ENCODE data around the gene GZMA. TPM values are rescaled to one million over a fixed set of nuclear protein-coding genes. Genes with fewer than 3 reads are reported as not detected.
"Not testable (repeated sequence)": the region's sequence is repeated elsewhere in the genome, so short reads cannot be mapped to it uniquely, and the experiment has no call there.

Gene GZMA
- total RNA-seq, 2 experiments from 2014 or later = 18.3 TPM

GRCh38 chr5:55104946-55105701, 2.7 kb downstream of the GZMA start:
- POLR2A ChIA-PET = interaction anchor here (0.5 kb wide), 1 partner anchor 126 kb away, joined by 3 read pairs; no protein-coding TSS in a partner anchor

GRCh38 chr5:55105976-55106375, 3.5 kb downstream of the GZMA start:
- CTCF ChIA-PET = interaction anchor here (1.0 kb wide), 1 partner anchor 11 kb away, joined by 3 read pairs; no protein-coding TSS in a partner anchor
- POLR2A ChIA-PET = not testable (repeated sequence)

More at GRCh38 chr5:55104946-55105701, 2.7 kb downstream of the GZMA start:
- CTCF ChIA-PET = no interaction called here

DNA sequence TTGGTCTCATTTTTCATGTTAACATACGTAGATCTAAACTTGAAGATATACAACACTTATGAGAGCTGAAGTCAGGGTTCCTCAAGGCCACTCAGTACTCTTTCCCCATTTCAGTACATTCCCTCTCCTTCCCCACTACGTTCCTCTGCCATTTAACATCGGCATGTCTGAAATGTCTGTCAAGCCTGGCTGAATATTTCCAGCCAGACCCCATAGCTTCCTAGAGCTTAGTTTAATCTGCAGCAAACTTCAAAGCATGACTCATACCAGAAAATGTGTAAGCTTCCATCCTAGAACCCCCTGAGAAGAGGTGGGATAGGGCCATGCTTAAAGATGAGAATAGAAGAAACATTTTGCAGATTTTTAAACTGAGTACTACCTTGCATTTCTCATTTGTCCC, 6.2 kb downstream of the GZMA start:
- ChIA-PET POLR2A (no interaction called here), CTCF (interaction anchor here (0.6 to 1.0 kb wide), 3 partner anchors 38 to 449 kb away, joined by 3 to 5 read pairs (median 3); no protein-coding TSS in a partner anchor)

DNA sequence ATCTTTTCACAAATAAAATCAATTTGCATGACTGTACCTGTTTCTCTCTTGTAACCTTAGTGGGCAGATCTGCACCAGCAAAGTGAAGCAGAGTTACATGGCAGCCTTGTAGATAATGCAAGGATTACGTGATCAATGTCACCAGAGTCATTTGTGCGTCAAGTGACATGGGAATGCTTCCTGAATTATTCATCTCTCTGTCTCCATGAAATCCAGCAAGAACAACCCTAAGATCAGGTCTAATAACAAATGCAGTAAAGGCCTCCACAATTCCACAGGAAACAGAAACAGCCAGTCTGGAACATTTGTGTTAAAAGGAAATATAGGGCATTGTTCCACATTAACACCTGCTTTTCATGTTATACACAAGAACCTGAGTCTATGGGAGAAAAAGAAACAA, 7.8 kb downstream of the GZMA start:
- ChIA-PET CTCF (no interaction called here), POLR2A (no interaction called here)

DNA sequence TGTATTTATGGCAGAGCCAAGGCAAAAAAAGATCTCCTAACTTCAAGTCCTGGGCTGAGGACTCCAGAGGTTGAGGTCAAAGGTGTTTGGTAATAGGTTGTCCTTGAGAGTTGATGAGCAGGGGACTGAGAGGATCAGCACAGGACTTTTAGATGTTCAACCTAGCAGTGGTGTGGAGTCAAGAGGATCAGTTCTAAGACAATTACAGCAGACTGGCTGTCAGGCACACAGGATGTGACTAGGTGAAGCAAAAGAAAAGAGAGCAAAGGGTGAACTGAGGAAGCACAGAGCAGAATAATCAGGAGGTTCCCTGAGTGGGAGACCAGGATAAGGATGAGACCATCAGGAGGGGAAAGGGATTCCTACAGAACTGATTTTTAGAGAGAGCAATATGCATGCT, 10.9 kb downstream of the GZMA start:
- POLR2A ChIA-PET = no interaction called here
- CTCF ChIA-PET = no interaction called here

DNA sequence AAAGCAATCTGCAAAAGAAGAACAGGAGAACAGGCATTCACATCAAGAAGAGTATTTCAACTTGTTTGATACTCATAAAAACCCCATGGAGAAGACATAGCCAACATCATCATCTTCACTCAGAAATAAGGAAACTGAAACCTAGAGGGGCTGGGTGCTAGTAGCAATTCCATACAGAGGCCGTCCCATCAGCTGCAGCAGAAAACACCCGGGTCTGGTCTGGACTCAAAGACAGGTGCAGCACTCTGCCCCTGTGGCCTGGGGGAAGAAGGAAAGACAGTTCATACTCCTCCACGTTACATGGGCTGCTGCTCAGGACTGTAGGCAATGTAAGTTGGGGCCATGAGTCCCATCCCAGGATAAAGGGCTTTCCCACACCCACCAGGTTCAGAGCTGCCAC, 11.6 kb downstream of the GZMA start:
- CTCF ChIA-PET = no interaction called here
- POLR2A ChIA-PET = no interaction called here

- POLR2A ChIA-PET = no interaction called here
Measured at GRCh38 chr5:55123365-55123764, 20.9 kb downstream of the GZMA start.

GRCh38 chr5:55134053-55134722, 31.7 kb downstream of the GZMA start:
- ChIA-PET CTCF (interaction anchor here (1.0 kb wide), 1 partner anchor 191 kb away, joined by 3 read pairs; no protein-coding TSS in a partner anchor), POLR2A (no interaction called here)

More at GRCh38 chr5:55123365-55123764, 20.9 kb downstream of the GZMA start:
- CTCF ChIA-PET = no interaction called here

- CTCF ChIA-PET = no interaction called here
- POLR2A ChIA-PET = interaction anchor here (0.7 kb wide), 1 partner anchor 631 kb away, joined by 6 read pairs; no protein-coding TSS in a partner anchor
Measured at GRCh38 chr5:55136521-55136920, 34.1 kb downstream of the GZMA start.

DNA sequence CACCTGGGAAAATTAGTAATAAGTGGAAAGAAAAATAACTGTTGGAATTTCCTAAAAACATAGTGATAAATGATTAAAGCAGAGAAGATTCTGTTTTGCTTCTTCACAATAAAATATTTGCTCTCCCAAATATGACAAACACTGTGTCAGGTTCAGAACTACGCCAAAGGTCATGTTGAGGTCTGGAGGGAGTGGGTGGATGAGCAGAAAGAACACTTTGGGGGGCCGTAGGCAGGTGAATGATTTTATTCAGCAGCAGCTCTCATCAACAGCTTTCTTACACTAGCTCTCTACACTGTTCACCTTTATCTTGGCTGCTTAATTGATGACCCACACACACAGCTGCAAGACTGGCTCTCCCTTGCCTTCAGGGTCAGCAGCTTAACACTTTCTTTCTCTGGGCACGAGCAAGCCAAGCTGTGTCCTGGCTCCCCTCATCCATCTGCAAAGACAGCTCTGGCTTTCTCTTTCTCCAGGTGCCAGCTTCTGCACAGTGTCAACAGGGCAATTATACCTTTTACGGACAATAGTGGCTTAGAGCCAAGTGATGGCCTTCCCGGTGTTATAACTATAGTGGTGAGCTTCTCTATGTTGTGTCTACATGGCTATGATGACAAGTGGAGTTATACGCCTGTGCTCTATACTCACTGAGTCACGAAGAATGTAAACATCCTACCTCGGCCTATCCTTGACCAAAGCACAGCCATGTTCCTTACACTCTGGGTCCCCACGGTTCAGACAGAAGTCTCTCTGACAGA, 38.6 kb downstream of the GZMA start:
- POLR2A ChIA-PET = no interaction called here
- CTCF ChIA-PET = interaction anchor here (1.6 to 1.8 kb wide), 2 partner anchors 197 to 238 kb away, joined by 4 to 13 read pairs; no protein-coding TSS in a partner anchor

- ChIA-PET POLR2A (interaction anchor here (1.2 kb wide), 1 partner anchor 105 kb away, joined by 4 read pairs; no protein-coding TSS in a partner anchor), CTCF (interaction anchor here (0.8 to 1.8 kb wide), 3 partner anchors 198 to 240 kb away, joined by 4 to 13 read pairs (median 4); no protein-coding TSS in a partner anchor)
Measured at GRCh38 chr5:55141945-55142690, 39.7 kb downstream of the GZMA start.

GRCh38 chr5:55143624-55144023, 41.2 kb downstream of the GZMA start:
- ChIA-PET CTCF (interaction anchor here (1.0 kb wide), 1 partner anchor 237 kb away, joined by 3 read pairs; no protein-coding TSS in a partner anchor), POLR2A (no interaction called here)

GRCh38 chr5:55146080-55146479, 43.6 kb downstream of the GZMA start:
- ChIA-PET POLR2A (no interaction called here), CTCF (interaction anchor here (0.9 to 2.2 kb wide), 15 partner anchors 13 to 279 kb away, joined by 3 to 12 read pairs (median 4); partner anchors contain the start of gene GPX8)

DNA sequence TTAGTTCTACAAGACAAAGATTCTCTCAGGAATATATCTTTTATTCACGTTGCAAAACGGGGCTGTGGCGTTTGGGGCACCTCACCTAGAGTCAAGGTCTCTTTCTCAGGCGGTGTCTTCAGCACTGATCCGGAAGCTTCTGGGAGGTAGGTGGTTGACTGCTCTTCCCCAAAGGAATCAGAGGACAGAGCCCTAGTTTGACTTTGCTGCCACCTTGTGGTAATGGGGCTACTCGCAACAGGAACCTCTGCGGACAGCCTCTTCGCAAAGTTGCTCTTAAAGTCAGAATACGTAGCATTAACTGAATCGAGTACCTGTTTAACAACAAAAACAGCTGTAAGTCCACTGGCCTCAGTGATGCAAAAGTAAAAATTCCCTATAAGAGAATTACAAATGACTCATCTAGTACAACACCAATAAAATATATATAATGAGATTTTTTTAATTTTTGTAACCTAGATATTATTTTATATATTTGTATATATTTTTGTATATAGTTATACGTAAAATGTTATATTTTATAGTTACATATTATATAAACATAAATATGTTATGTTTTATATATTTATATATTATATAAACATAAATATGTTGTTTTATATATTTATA, 44.2 kb downstream of the GZMA start:
- ChIA-PET CTCF (interaction anchor here (0.6 to 2.2 kb wide), 18 partner anchors 13 to 279 kb away, joined by 3 to 12 read pairs (median 4); partner anchors contain the start of gene GPX8), POLR2A (no interaction called here)

GRCh38 chr5:55149308-55149795, 46.9 kb downstream of the GZMA start:
- ChIA-PET CTCF (interaction anchor here (0.6 kb wide), 1 partner anchor 660 kb away, joined by 3 read pairs; no protein-coding TSS in a partner anchor), POLR2A (no interaction called here)

- ChIA-PET POLR2A (no interaction called here), CTCF (interaction anchor here (0.7 to 1.1 kb wide), 3 partner anchors 194 to 248 kb away, joined by 3 to 5 read pairs (median 3); no protein-coding TSS in a partner anchor)
Measured at GRCh38 chr5:55151923-55152842, 49.7 kb downstream of the GZMA start.

DNA sequence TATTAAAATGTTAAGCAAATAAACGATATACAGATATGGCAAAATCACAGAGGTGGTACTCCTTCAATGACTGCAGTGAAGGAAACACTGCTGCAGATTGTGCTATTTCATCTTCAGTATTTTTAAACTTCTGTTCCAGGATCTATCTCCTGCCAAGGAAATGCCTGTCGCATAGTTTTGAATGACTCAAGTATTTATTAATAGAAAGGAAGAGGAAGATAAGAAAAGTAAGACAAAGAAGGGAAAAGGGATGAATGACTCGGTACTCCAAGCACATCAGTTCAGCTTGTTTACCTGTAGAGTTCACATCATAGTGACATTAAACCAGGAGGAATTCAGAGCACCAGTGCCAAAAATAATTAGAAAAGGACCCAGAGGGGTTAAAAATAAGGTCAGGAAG, 52.4 kb downstream of the GZMA start:
- ChIA-PET CTCF (no interaction called here), POLR2A (no interaction called here)
